OCI-LY3 (cell line): Measurements from ENCODE around the gene PIP5K1B.

Experiments
- H2AFZ ChIP-seq: fragments of 200-600, 300-600 bp; shearing (Covaris generic); 2 replicates; pipeline ENCODE4 v1.6.0; 2014; ENCODE audit warnings: antibody characterized with exemption, low read depth, low read length
- H3K27ac ChIP-seq: fragments of 200-600, 300-600 bp; sonication (generic); 2 replicates; pipeline ENCODE4 v1.5.1; 2014; ENCODE audit warnings: mild to moderate bottlenecking, low read length, moderate library complexity, mixed read lengths
- H3K27me3 ChIP-seq: fragments of 200-600, 300-600 bp; sonication (generic); 2 replicates; pipeline ENCODE4 v1.6.1; 2014; ENCODE audit warnings: low read depth, low read length, mixed read lengths
- H3K36me3 ChIP-seq: fragments of 200-600, 300-600 bp; sonication (generic); replicated peaks from 2 replicates; pipeline ENCODE3; 2014; ENCODE audit warnings: low read depth, low read length, mixed read lengths
- H3K4me1 ChIP-seq: fragments of 300-600, 200-600 bp; sonication (generic); 2 replicates; pipeline ENCODE4 v1.6.1; 2014; ENCODE audit warnings: low read length, mixed read lengths
- H3K4me2 ChIP-seq: fragments of 200-600, 300-600 bp; sonication (generic); 2 replicates; pipeline ENCODE4 v1.6.1; 2014; ENCODE audit warnings: low read length, mixed read lengths
- H3K4me3 ChIP-seq: fragments of 300-600, 200-600 bp; sonication (generic); 2 replicates; pipeline ENCODE4 v1.5.1; 2014; ENCODE audit warnings: antibody characterized with exemption, mild to moderate bottlenecking, low read length, moderate library complexity
- H3K79me2 ChIP-seq: fragments of 300-600, 200-600 bp; shearing (Covaris generic); 2 replicates; pipeline ENCODE4 v1.6.1; 2014; ENCODE audit warnings: mild to moderate bottlenecking, low read length, mixed read lengths
- H3K9ac ChIP-seq: fragments of 300-600, 200-600 bp; shearing (Covaris generic); 2 replicates; pipeline ENCODE4 v1.6.0; 2014; ENCODE audit warnings: mild to moderate bottlenecking, low read length, moderate library complexity
- H3K9me3 ChIP-seq: fragments of 200-600, 300-600 bp; shearing (Covaris generic); 2 replicates; pipeline ENCODE4 v1.6.1; 2014; ENCODE audit warnings: low read length, mixed read lengths; ENCODE audit not compliant: insufficient read depth
- H4K20me1 ChIP-seq: fragments of 200-600, 300-600 bp; sonication (generic); 2 replicates; pipeline ENCODE4 v1.6.1; 2016; ENCODE audit warnings: low read length, mixed read lengths; ENCODE audit not compliant: insufficient read depth
- CTCF ChIP-seq: fragments of 200-600, 300-600 bp; sonication (generic); IDR thresholded peaks from 2 replicates; pipeline ENCODE4 v1.5.1; 2014; ENCODE audit warnings: antibody characterized with exemption, low read length, low read depth
- EZH2phosphoT487 ChIP-seq: fragments of 200-600 bp; shearing (Covaris generic); IDR thresholded peaks from 2 replicates; pipeline ENCODE4 v1.6.1; 2018; ENCODE audit warnings: antibody characterized with exemption, mixed run types, low read depth

PIP5K1B gene

GRCh38 chr9:68741704-68742332, 36.8 kb downstream of the PIP5K1B start:
- TF ChIP-seq EZH2phosphoT487 (no peak), CTCF (no peak)
- no peaks in the 10 kb centered on the region for H3K79me2 ChIP-seq

GRCh38 chr9:68742333-68742730, 37.3 kb downstream of the PIP5K1B start:
- H3K4me3 ChIP-seq = no peak overlapping the region
- no peaks in the 10 kb centered on the region for H3K36me3 ChIP-seq
- no peaks in the 10 kb centered on the region for H4K20me1 ChIP-seq
- H3K27ac ChIP-seq = no peak overlapping the region
- TF ChIP-seq EZH2phosphoT487 (no peak), CTCF (no peak)
- H3K4me2 ChIP-seq = no peak overlapping the region
- H3K9ac ChIP-seq = no peak overlapping the region
- H3K4me1 ChIP-seq = no peaks in the 10 kb centered on the region
- no peaks in the 10 kb centered on the region for H3K9me3 ChIP-seq
- H3K27me3 ChIP-seq = peaks cover 13% of the 10 kb centered on the region; the same call in 1 of the 2 replicates
- no peaks in the 10 kb centered on the region for H3K79me2 ChIP-seq
- no peak overlapping the region for H2AFZ ChIP-seq

More at GRCh38 chr9:68741704-68742332, 36.8 kb downstream of the PIP5K1B start:
- Histone ChIP-seq H2AFZ (no peak overlapping the region), H3K4me3 (no peak overlapping the region), H3K4me1 (no peaks in the 10 kb centered on the region), H3K9ac (no peak overlapping the region), H4K20me1 (no peaks in the 10 kb centered on the region), H3K4me2 (no peak overlapping the region), H3K27ac (no peak overlapping the region), H3K27me3 (peaks cover 13% of the 10 kb centered on the region; the same call in 1 of the 2 replicates), H3K9me3 (no peaks in the 10 kb centered on the region), H3K36me3 (no peaks in the 10 kb centered on the region)

GRCh38 chr9:68744426-68744825, 39.4 kb downstream of the PIP5K1B start:
- H3K9ac ChIP-seq = no peak overlapping the region
- no peaks in the 10 kb centered on the region for H3K79me2 ChIP-seq

GRCh38 chr9:68746525-68746924, 41.5 kb downstream of the PIP5K1B start:
- Histone ChIP-seq H3K27me3 (no peaks in the 10 kb centered on the region), H3K4me1 (no peaks in the 10 kb centered on the region), H3K4me3 (no peak overlapping the region), H3K9ac (no peak overlapping the region), H3K4me2 (no peak overlapping the region), H3K79me2 (no peaks in the 10 kb centered on the region), H4K20me1 (no peaks in the 10 kb centered on the region), H3K9me3 (no peaks in the 10 kb centered on the region), H2AFZ (no peak overlapping the region), H3K27ac (no peak overlapping the region), H3K36me3 (no peaks in the 10 kb centered on the region)
- TF ChIP-seq CTCF (no peak), EZH2phosphoT487 (no peak)

More at GRCh38 chr9:68744426-68744825, 39.4 kb downstream of the PIP5K1B start:
- Histone ChIP-seq H3K27ac (no peak overlapping the region), H3K4me1 (no peaks in the 10 kb centered on the region), H2AFZ (no peak overlapping the region), H3K4me2 (no peak overlapping the region), H3K4me3 (no peak overlapping the region), H3K36me3 (no peaks in the 10 kb centered on the region), H3K27me3 (peaks cover 6% of the 10 kb centered on the region; the same call in 1 of the 2 replicates), H3K9me3 (no peaks in the 10 kb centered on the region), H4K20me1 (no peaks in the 10 kb centered on the region)
- TF ChIP-seq CTCF (no peak), EZH2phosphoT487 (no peak)
